NCI-H1092 (cell line): Measurements from ENCODE around the gene RFX7.
A peak's percentile ranks its signal among the peaks of the same experiment; 100 is the strongest.

Experiments used
- DNase-seq: peaks from one replicate; lab custom pipeline; 2025; lab: John Stamatoyannopoulos, UW

Gene RFX7

DNA sequence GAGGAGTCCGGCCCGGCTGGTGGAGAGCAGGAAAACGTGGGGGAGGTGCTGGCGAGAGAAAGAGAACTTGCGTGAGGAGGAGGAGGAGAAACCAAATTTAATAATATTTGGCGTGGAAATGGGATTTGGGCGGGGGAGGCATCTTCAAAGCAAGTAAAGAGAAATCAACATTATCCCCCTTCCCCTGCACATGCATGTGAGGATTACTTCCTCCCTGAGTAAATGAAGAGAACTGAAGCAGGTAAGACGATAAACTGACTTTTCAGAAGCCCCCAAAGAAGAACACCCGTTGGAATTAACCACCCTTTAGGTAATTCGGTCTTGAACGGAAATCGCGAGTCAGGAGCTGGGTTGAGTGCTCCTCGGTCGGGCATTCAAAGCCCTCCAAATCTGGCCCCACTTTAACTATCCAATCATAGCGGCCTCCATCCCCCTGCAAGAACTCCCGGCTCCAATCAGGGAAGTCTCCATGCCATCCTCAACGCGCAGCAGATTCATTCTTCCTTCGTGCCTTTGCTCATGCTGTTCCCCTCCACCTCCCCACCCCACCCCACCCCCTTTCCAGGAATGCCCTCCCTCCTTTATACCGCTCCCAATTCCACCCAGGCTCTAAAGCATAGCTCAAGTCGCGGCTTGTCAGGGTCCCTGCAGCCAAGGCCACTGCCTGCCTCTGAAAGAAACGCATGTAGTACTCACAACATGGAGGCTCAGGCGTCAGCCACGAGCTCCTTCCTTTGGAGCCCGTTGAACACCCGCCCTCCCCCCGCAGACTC, 545 bp upstream of the RFX7 start:
- DNase-seq: peak; percentile 28

DNA sequence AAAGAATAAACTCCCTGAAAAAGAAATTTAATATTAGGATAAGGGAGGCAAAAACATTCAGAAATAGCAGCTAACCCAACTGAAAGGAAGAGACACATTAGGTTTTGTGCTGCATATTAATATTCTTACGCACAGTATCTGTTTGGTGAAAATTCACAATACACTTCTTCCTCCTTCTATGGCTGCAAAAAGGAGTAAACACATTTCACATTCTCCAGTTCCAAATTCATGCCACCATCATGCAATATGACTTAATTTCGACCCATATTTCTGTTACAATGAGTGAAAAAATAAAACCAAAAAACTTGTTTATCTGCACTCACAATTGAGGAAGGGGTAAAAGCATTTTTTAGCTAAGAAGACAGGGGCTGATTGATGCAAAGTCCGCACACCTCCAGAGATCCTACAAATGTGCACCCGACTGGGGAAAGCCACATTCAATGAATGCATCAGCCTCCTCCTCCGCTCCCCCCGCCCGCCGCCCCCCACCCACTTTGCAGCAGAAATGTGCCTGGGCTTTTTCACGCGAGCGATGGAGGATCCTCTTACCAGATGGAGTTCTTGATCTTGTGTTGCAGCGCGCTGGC, 1.0 kb downstream of the RFX7 start:
- no peak for DNase-seq

DNA sequence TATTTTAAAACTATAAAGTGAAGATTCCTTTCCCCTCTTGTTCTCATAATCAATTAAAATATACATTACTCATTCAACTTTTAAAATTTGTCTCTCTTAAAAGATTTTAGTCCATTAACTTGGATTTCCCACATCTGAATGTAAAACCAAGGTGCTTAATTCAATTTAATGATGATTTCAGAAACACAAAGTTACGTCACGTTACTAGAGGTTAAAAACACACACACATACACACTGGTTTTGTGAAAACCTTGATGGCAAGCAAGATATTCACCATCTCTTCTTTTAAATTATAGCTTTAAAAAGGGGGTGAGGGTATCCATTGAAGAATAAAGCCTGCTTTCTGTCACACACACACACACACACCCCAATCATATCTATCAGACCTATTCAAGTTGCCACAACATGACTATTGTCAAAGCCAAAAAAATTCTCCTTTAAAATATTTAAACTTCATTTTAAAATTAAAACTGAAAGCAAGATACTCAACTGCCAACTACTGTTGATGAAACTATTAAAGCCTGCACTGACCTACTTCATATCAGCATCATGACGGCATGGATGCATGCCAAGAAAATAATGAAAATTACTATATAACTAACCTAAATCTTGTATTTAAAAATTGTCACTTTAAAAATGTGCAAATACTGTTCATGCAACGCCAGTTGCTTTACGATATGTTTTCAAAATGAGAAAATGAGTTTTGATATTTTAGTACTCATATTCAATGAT, 2.1 kb downstream of the RFX7 start:
- no peak for DNase-seq

DNA sequence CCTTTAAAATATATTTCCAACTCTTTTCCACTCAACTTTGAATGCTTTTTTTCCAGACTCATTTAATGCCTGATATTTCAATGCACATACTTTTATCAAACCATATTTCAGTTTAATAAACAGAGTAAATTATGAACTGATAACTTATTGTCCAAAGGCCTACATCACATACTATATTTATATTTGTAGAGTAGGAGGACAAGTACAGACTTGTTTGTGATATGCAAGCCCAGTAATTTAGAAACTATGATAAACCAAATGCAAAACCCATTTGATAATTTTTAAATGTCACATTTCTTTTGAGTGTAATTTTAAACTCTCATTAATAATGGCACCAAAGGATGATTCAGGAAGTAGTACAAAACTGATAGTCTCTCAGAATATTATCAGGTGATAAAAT, 3.3 kb downstream of the RFX7 start:
- no peak for DNase-seq

DNA sequence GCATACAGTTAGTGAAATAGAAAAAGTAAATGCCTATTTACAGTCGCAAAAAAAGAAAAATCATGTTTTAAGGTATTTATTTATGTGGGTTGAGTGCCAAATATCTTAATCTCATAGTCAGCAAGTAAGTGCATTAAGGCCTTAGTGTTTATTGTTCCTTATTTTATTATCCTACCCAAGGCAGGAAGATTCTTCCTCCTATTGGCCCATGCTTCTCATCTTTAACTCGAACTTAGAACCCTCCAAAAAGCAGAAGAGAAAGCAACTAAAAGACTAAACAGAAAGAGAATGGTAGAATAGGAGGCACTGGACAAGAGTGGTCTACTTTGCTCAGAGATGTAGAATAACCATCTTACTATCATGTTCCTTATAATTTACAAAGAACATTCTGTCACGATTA, 7.5 kb downstream of the RFX7 start:
- DNase-seq: no peak

DNA sequence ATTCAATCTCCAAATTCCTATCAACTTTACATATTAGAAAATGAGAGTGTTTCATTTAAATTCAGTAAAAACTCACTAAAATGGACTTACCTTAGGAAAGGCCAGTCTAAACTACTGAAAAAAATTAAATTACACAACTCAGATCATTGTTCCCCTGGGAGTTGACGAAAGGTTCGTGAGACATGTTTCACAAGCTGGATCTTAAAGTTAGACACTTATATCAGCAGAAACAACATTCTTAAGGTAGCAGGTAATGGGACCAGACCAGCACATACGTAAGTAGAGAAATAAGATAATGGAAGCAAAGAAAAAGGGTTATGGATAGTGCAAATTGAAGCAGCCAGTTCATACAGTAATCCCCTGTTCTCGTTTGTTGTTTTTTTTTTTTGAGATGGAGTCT, 8.9 kb downstream of the RFX7 start:
- DNase-seq: no peak

DNA sequence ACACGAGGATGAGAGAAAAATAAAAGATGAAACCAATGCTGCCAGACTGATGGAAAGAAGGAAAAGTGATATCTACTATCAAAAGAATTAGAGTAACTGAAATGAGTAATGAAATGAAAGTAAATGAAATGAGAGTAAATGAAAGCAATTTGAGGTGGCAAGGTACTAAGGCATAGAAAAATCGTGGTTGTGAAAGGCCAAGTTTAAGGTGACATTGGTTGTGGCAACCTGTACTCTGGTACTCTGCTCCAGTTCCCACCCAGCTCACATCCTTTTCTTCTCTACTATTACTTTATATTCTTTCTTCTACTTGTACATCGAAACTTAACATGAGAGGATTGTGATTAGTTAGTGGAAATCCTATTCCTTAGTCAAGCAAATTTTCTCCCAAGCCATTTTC, 10.1 kb downstream of the RFX7 start:
- no peak for DNase-seq

DNA sequence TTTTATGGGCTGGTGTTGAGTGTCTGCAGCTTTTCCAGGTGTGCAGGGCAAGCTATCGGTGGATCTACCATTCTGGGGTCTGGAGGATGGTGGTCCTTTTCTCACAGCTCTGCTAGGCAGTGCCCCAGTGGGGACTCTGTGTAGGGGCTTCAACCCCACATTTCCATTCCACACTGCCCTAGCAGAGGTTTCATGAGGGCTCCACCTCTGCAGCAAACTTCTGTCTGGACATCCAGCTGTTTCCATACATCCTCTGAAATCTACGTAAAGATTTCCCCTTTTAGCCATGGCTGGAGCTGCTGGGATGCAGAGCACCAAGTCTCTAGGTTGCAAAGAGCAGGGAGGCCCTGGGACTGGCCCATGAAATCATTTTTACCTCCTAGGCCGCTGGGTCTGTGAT, 11.6 kb downstream of the RFX7 start:
- no peak for DNase-seq

DNA sequence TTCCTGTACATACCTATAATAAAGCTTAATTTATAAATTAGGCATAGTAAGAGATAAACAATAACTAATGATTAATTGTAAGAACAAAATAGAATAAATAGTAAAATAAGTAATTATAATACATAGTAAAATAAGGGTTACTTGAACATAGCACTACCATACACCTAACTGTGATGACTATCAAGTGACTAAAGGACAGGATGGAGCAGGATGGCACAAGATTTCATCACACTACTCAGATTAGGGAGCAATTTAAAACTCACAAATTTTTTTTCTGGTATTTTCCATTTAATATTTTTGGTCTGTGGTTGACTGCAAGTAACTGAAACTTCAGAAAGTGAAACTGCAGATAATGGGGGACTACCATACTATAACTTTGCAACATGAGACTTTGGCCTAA, 14.8 kb downstream of the RFX7 start:
- no peak for DNase-seq

DNA sequence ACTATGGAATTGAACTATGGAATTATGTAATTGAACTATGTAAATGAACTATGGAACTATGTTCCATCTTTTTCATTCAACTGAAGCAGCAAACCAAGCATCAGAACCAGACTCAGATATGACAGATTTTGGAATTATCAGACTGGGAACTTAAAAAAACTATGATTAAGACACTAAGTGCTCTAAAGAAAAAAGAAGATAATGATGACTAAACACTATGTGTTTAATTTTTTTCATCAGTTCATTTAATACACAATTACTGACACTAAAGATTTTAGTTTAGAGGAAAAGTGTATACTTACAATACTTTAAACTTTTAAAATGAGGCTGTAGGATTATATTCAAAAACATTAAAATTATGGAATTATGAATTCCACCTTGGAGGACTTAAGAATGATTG, 15.3 kb downstream of the RFX7 start:
- DNase-seq: no peak

DNA sequence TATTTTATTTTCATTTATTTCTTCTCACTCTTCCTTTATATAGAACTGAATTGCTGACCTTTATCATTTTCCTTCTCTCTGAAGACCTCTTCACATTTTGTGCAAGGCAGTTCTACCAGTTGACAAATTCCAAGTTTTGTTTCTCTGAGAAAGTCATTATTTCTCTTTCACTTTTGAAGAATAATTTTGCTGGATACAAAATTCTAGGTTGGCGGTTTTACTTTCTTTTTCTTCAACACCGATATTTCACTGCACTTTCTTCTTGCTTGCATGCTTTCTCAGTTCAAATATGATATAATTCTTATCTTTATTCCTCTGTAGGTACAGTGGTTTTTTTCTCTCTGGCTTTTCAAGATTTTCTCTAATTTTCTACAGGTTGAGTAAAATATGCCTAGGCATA, 15.9 kb downstream of the RFX7 start:
- DNase-seq: no peak

DNA sequence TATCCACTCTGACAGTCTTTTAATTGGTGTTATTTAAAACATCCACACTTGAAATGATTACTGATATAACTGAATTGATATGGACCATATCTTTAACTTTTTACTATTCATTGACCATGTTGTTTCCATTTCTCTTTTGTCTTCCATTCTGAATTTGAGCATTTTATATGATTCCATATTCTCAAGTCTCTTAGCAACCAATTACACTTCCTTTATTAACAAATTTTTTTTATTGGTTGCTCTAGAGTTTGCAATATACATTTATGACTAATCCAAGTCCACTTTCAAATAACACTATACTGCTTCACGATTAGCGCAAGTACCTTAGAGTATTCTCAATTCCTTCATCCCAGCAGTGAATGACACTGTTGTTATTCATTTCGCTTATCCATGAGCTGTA, 16.4 kb downstream of the RFX7 start:
- no peak for DNase-seq

DNA sequence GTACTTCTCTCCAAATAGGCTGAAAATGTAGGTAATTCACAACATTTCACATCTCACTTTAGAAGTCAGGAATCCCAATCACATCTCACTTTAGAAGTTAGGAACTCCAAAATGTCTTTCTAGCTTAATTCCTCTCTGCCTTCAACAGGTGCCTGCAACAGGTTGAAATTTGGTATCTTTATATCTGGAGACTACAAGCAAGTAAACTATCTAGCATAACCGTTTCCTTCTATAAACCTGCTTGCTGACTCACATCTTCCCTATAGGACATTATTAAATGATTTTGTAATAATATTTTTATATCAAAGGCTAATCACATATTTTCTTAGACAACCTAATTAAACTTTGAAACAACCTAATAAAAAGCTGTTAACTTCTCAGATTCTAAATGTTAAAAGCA, 18.2 kb downstream of the RFX7 start:
- no peak for DNase-seq

DNA sequence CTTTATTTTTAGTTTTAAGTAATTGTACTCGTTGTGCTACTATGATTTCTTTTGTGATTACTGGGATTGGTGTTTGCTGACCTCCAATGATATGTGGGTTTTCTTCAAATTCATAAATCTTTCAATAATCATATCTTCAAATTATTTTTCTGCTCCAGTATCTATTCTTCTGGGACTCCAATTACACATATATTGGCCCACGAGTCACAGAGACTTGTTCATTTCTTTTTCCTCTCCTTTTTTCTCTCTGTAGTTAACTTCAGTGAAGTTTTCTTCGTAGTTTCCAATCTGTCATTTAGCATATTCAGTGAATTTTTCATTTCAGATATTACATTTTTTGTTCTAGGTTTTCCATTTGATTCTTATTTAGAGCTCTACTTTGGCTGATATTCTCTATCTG, 21.4 kb downstream of the RFX7 start:
- no peak for DNase-seq

DNA sequence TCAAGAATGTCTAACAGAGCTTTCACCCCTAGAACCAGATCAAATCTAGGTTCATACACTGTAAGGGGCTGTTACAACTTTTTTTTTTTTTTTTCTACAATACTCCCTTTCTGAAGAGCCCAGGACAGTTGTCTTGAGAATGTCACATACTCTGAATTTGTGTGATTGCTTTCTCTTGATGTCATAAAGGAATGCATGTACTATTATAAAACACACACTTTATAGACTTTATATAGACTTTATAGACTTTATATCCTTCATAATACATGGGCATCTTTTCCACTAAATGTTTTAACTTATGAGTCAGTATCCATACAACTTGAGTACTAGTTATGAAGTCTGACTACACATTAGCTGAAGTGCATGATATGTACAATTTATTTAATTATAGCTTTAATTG, 26.3 kb downstream of the RFX7 start:
- no peak for DNase-seq

DNA sequence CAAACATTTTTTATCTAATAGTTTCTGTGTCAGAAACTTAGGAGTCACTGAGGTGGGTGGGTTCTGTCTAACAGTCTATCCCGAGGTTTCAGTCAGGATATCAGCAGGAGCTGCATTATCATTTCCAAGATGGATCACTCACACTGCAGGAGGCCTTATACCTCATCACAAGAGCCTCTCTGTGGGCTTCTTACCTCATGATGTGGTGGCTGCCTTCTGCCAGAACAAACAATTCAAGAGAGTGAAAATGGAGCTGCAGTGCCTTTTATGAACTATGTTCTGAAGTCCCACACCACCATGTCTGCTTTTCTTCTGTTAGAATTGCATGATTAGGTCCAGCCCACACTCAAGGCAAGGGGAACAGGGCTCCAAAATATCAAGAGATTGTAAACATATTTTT, 27.9 kb downstream of the RFX7 start:
- DNase-seq: no peak

DNA sequence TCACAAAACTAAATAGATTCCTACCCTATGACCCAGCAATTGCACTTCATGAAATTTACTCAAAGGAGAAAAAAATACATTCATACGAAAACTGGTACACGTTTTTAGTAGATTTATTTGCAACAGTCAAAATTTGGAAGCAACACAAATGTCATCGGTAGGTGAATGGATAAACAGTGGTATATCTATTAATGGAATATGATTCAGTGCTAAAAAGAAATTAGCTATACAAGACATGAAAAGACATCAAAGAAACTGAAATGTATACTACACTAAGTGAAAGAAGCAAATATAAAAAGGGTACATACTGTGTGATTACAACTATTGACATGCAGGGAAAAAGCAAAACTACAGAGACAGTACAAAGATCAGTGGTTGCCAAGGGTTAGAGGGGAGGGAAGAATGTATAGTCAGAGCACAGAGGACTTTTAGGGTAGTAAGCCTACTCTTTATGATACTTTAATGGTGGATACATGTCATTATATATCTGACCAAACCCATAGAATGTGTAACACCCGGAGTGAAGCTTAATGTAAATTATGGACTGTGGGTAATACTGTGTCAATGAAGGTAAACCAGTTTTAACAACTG, 31.6 kb downstream of the RFX7 start:
- no peak for DNase-seq

DNA sequence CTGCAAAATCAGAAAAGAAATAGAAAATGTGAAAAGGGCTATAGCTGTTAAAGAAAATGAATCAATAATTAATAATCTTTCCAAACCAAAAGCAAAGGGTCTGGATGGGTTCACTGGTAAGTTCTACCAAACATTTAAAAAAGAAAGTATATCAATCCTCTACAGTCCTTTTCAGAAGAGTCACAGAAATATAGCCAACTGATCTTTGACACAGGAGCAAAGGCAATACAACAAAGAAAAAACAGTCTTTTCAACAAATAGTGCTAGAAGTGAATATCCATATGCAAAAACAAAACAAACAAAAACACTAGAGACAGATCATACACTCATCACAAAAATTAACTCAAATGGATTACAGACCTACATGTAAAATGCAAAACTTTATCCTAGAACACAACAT, 32.6 kb downstream of the RFX7 start:
- no peak for DNase-seq

DNA sequence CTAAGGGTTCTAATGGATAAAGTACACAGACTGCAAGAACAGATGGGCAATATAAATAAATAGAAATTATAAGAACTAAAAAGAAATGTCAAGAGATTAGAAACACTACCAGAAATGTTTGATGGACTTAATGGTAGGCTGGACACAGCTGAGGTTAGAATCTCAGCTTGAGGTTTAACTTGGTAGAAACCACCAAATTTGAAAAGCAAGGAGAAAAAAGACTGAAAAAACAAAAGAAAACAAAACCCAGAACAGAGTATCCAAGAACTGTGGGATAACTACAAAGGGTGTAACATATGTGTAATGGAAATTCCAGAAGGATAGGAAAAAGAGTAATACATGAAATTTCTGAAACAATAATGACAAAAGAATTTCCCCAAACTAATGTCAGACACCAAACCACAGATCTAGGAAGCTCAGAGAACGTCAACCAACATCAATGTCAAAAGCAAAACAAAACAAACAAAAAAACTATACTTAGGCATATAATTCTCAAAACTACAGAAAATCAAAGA, 35.0 kb downstream of the RFX7 start:
- no peak for DNase-seq

DNA sequence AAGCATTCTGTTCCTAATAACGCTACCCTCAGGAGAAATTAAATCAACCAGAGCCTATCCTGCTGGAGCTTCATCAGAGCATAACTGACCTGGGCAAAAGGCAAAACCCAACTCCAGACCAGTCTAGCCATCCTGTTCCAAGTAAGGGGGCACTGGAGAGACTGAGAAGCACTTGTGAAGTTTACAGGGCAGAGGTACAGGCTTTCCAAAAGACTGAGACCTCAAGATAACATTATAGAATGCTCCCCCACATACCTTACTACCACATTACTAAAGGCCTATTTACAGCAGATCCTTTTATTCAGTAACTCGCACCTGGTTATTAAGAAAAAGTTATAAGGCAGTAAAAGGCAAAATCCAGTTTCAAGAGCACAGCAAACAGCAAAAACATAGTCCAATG, 35.5 kb downstream of the RFX7 start:
- DNase-seq: no peak

DNA sequence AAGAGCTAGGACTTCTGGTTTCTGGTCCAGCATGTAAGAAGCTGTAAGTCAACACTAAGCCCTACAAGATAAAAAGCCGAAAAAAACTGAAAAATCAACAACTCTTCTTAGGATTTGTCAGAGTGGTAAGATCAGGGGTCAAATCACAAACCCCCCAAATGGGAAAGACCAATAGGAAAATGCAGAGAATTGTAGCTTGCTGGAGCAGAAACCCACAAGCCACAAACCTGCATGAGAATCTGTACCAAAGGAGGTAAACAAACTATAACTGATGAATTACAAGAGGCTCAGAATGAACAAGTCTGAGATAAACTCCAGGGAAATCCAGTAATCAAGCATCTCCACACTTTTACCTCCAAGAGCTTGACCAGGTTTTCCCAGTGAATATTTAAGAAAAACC, 36.0 kb downstream of the RFX7 start:
- no peak for DNase-seq

DNA sequence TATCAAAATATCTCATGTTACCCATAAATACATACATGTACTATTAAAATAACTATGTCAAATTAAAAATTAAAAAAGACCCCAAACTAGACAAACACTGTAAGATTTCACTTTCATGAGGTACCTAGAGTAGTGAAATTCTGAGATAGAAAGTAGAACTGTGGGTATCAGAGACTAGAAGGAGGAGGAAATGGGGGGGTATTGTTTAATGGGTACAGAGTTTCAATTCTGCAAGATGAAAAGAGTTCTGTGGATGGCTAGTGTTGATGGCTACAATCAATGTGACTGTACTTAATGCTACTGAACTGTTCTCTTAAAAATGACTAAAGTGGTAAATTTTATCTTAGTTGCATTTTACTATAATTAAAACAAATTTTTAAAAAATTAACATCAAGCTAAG, 36.6 kb downstream of the RFX7 start:
- no peak for DNase-seq
